Mesenchymal stem cell (in vitro differentiated cells and primary cell): ENCODE data around the gene CRLF1.

ENCODE experiments used
- DNase-seq: peaks from one replicate; pipeline ENCODE4 v3.0.0-alpha.2; 2013
- H2AFZ ChIP-seq: one replicate; pipeline ENCODE4 v1.6.1; 2013; ENCODE audit warnings: low read depth, mild to moderate bottlenecking, control low read depth, inconsistent platforms, low read length, moderate library complexity
- H2AK5ac ChIP-seq: 2 replicates; pipeline ENCODE4 v1.6.1; 2013; ENCODE audit warnings: low read length, moderate library complexity, mild to moderate bottlenecking, inconsistent platforms; ENCODE audit not compliant: severe bottlenecking
- H2BK120ac ChIP-seq: one replicate; pipeline ENCODE4 v1.6.1; 2013; ENCODE audit warnings: low read depth, mild to moderate bottlenecking, inconsistent platforms, low read length, moderate library complexity
- H2BK12ac ChIP-seq, 2 experiments: one replicate each; pipeline ENCODE4 v1.6.1; 2013; ENCODE audit warnings: inconsistent platforms in 2 of 2, low read length in 2 of 2, mild to moderate bottlenecking in 2 of 2, moderate library complexity in 2 of 2, control low read depth in 1 of 2
- H2BK15ac ChIP-seq: one replicate; pipeline ENCODE4 v1.6.1; 2013; ENCODE audit warnings: mild to moderate bottlenecking, low read depth, inconsistent platforms; ENCODE audit not compliant: poor library complexity, severe bottlenecking
- H2BK5ac ChIP-seq: 2 replicates; pipeline ENCODE4 v1.6.1; 2013; ENCODE audit warnings: low read depth, mild to moderate bottlenecking, low read length, control low read depth, inconsistent platforms; ENCODE audit not compliant: poor library complexity, severe bottlenecking
- H3K14ac ChIP-seq, 2 experiments: one replicate each; pipeline ENCODE4 v1.6.1; 2013; ENCODE audit warnings: inconsistent platforms in 2 of 2, low read length in 2 of 2, control low read depth in 1 of 2, mild to moderate bottlenecking in 1 of 2, moderate library complexity in 1 of 2
- H3K18ac ChIP-seq, 2 experiments: one replicate each; pipeline ENCODE4 v1.6.1; 2013; ENCODE audit warnings: inconsistent platforms in 2 of 2, low read length in 2 of 2, control low read depth in 1 of 2, low read depth in 1 of 2, mild to moderate bottlenecking in 1 of 2
- H3K23ac ChIP-seq, 2 experiments: one replicate each; pipeline ENCODE4 v1.6.1; 2013; ENCODE audit warnings: inconsistent platforms in 2 of 2, low read length in 2 of 2, mild to moderate bottlenecking in 2 of 2, moderate library complexity in 2 of 2, control low read depth in 1 of 2
- H3K27ac ChIP-seq: 2 replicates; pipeline ENCODE4 v1.5.1; 2013; ENCODE audit warnings: mild to moderate bottlenecking, moderate library complexity, low read length, control low read depth, inconsistent platforms; ENCODE audit not compliant: poor library complexity, severe bottlenecking
- H3K27me3 ChIP-seq, 2 experiments: 2 replicates each; pipeline versions ENCODE4 v1.6.1 to v1.7.0; 2013; ENCODE audit warnings: low read length in 2 of 2, mild to moderate bottlenecking in 2 of 2, moderate library complexity in 2 of 2, control low read depth in 1 of 2, inconsistent platforms in 1 of 2; ENCODE audit not compliant: control insufficient read depth in 1 of 2, insufficient read depth in 1 of 2
- H3K36me3 ChIP-seq, 2 experiments: 2 replicates each; pipeline versions ENCODE4 v1.6.1 to v1.7.0; 2013; ENCODE audit warnings: low read length in 2 of 2, control low read depth in 1 of 2, inconsistent platforms in 1 of 2, low read depth in 1 of 2, mild to moderate bottlenecking in 1 of 2; ENCODE audit not compliant: insufficient read depth in 2 of 2, control insufficient read depth in 1 of 2
- H3K4ac ChIP-seq, 2 experiments: one replicate each; pipeline ENCODE4 v1.6.1; 2013; ENCODE audit warnings: inconsistent platforms in 2 of 2, low read length in 2 of 2, mild to moderate bottlenecking in 2 of 2, moderate library complexity in 2 of 2, control low read depth in 1 of 2, low read depth in 1 of 2
- H3K4me1 ChIP-seq: 2 replicates; pipeline ENCODE4 v1.6.1; 2013; ENCODE audit warnings: low read depth, low read length, control low read depth; ENCODE audit not compliant: control insufficient read depth, insufficient read depth
- H3K4me2 ChIP-seq: 2 replicates; pipeline ENCODE4 v1.6.1; 2013; ENCODE audit warnings: low read length, mild to moderate bottlenecking, inconsistent platforms; ENCODE audit not compliant: poor library complexity, severe bottlenecking
- H3K4me3 ChIP-seq, 2 experiments: 2 replicates each; pipeline versions ENCODE4 v1.5.1 to v1.7.0; 2013; ENCODE audit warnings: low read length in 2 of 2, mild to moderate bottlenecking in 2 of 2, control low read depth in 1 of 2, low read depth in 1 of 2; ENCODE audit not compliant: insufficient read depth in 1 of 2
- H3K79me1 ChIP-seq: replicated peaks from 2 replicates; pipeline ENCODE4 v1.6.1; 2013; ENCODE audit warnings: mild to moderate bottlenecking, control low read depth, low read length, inconsistent platforms; ENCODE audit not compliant: poor library complexity, severe bottlenecking
- H3K9ac ChIP-seq: 2 replicates; pipeline ENCODE4 v1.7.0; 2013; ENCODE audit warnings: mild to moderate bottlenecking, low read length, moderate library complexity
- H3K9me3 ChIP-seq: 2 replicates; pipeline ENCODE4 v1.7.0; 2013; ENCODE audit warnings: mild to moderate bottlenecking, low read length; ENCODE audit not compliant: control insufficient read depth
- H4K8ac ChIP-seq: one replicate; pipeline ENCODE4 v1.6.1; 2013; ENCODE audit warnings: inconsistent platforms, mild to moderate bottlenecking, low read length, moderate library complexity
- H4K91ac ChIP-seq: one replicate; pipeline ENCODE4 v1.6.1; 2013; ENCODE audit warnings: mild to moderate bottlenecking, low read length, inconsistent platforms
- WGBS: methylation state at CpG from one replicate; pipeline ENCODE4 v1.1.7; 2013; ENCODE audit warnings: mixed read lengths; 5-methylcytosine and 5-hydroxymethylcytosine counted together

The CRLF1 gene

GRCh38 chr19:18650021-18650390, 43.4 kb upstream of the CRLF1 start:
- Histone ChIP-seq H3K18ac (peak overlapping the region; percentile 64 to 98), H3K4ac (peak overlapping the region; percentile 71), H3K27me3 (no peaks in the 10 kb centered on the region), H3K4me2 (peak overlapping the region; percentile 69), H2AFZ (no peak overlapping the region), H4K8ac (peak overlapping the region; percentile 78), H3K36me3 (peaks cover 0 to 11% of the 10 kb centered on the region in 2 experiments), H3K14ac (peak overlapping the region in 1 of 2 experiments; percentile 90), H3K27ac (peak overlapping the region; percentile 77), H2AK5ac (no peak overlapping the region), H2BK5ac (no peak overlapping the region), H2BK120ac (peak overlapping the region; percentile 68), H3K4me1 (peaks cover 47% of the 10 kb centered on the region), H4K91ac (peak overlapping the region; percentile 89), H3K9me3 (no peaks in the 10 kb centered on the region), H2BK12ac (peak overlapping the region; percentile 18 to 97), H3K4me3 (peak overlapping the region in 1 of 2 experiments; percentile 61), H3K23ac (no peak overlapping the region), H3K9ac (peak overlapping the region; percentile 89), H2BK15ac (peak overlapping the region; percentile 41), H3K79me1 (peaks cover 35% of the 10 kb centered on the region)
- WGBS = 8% methylated on average over 17 of the region's 17 CpGs
- DNase-seq = peak; percentile 93

- Histone ChIP-seq H3K27me3 (no peaks in the 10 kb centered on the region), H4K8ac (peak overlapping the region; percentile 78)
Observed at GRCh38 chr19:18649371-18650020, 42.9 kb upstream of the CRLF1 start.

GRCh38 chr19:18648973-18649315, 42.3 kb upstream of the CRLF1 start:
- peaks cover 48% of the 10 kb centered on the region for H3K4me1 ChIP-seq
- H4K91ac ChIP-seq = peak overlapping the region; percentile 76
- peak overlapping the region in 1 of 2 experiments; percentile 50 for H3K14ac ChIP-seq
- H2BK15ac ChIP-seq = peak overlapping the region; percentile 45
- H2AK5ac ChIP-seq = peak overlapping the region; percentile 23
- H4K8ac ChIP-seq = peak overlapping the region; percentile 78
- peak; percentile 74 for DNase-seq
- peaks cover 0 to 11% of the 10 kb centered on the region in 2 experiments for H3K36me3 ChIP-seq
- peak overlapping the region; percentile 55 for H2BK120ac ChIP-seq
- 47% methylated on average over 13 of the region's 13 CpGs for WGBS
- H3K4ac ChIP-seq = peak overlapping the region; percentile 42 to 93
- no peaks in the 10 kb centered on the region for H3K27me3 ChIP-seq
- peak overlapping the region in 1 of 2 experiments; percentile 61 for H3K4me3 ChIP-seq
- H3K18ac ChIP-seq = peak overlapping the region; percentile 90 to 98
- H3K79me1 ChIP-seq = peaks cover 38% of the 10 kb centered on the region
- H2BK5ac ChIP-seq = no peak overlapping the region
- peak overlapping the region in 1 of 2 experiments; percentile 46 for H3K23ac ChIP-seq
- H2BK12ac ChIP-seq = peak overlapping the region; percentile 62 to 99
- peak overlapping the region; percentile 89 for H3K9ac ChIP-seq
- H3K4me2 ChIP-seq = peak overlapping the region; percentile 69
- H3K27ac ChIP-seq = peak overlapping the region; percentile 77
- no peak overlapping the region for H2AFZ ChIP-seq
- H3K9me3 ChIP-seq = peaks cover 6% of the 10 kb centered on the region

More at GRCh38 chr19:18649371-18650020, 42.9 kb upstream of the CRLF1 start:
- H3K4me1 ChIP-seq = peaks cover 48% of the 10 kb centered on the region
- H2BK5ac ChIP-seq = no peak overlapping the region
- peak overlapping the region in 1 of 2 experiments; percentile 46 for H3K23ac ChIP-seq
- H3K27ac ChIP-seq = peak overlapping the region; percentile 77
- H2AK5ac ChIP-seq = peak overlapping the region; percentile 23
- H3K36me3 ChIP-seq = peaks cover 0 to 11% of the 10 kb centered on the region in 2 experiments
- peak overlapping the region in 1 of 2 experiments; percentile 90 for H3K14ac ChIP-seq
- H4K91ac ChIP-seq = peak overlapping the region; percentile 89
- peak overlapping the region; percentile 90 to 98 for H3K18ac ChIP-seq
- peaks cover 36% of the 10 kb centered on the region for H3K79me1 ChIP-seq
- WGBS = 18% methylated on average over 23 of the region's 25 CpGs
- peak overlapping the region; percentile 89 for H3K9ac ChIP-seq
- H3K4me2 ChIP-seq = peak overlapping the region; percentile 69
- peak overlapping the region; percentile 45 for H2BK15ac ChIP-seq
- peak overlapping the region; percentile 62 to 99 for H2BK12ac ChIP-seq
- DNase-seq = peak; percentile 88
- H3K4me3 ChIP-seq = peak overlapping the region in 1 of 2 experiments; percentile 61
- no peak overlapping the region for H2AFZ ChIP-seq
- peak overlapping the region; percentile 42 to 93 for H3K4ac ChIP-seq
- H2BK120ac ChIP-seq = peak overlapping the region; percentile 66
- peaks cover under 1% of the 10 kb centered on the region for H3K9me3 ChIP-seq

- Histone ChIP-seq H4K91ac (no peak overlapping the region), H2BK5ac (no peak overlapping the region), H2BK15ac (peak overlapping the region; percentile 50), H3K27me3 (no peaks in the 10 kb centered on the region), H3K79me1 (peaks cover 37% of the 10 kb centered on the region), H2BK120ac (no peak overlapping the region), H3K4ac (no peak overlapping the region), H2AFZ (no peak overlapping the region), H2AK5ac (no peak overlapping the region), H3K4me2 (no peak overlapping the region), H3K4me3 (no peak overlapping the region), H3K14ac (no peak overlapping the region), H3K9me3 (peaks cover 7% of the 10 kb centered on the region), H3K9ac (no peak overlapping the region), H4K8ac (no peak overlapping the region), H3K36me3 (peaks cover 0 to 11% of the 10 kb centered on the region in 2 experiments), H3K4me1 (peaks cover 48% of the 10 kb centered on the region), H3K18ac (peak overlapping the region in 1 of 2 experiments; percentile 18), H3K23ac (no peak overlapping the region), H3K27ac (no peak overlapping the region), H2BK12ac (peak overlapping the region; percentile 2 to 18)
- DNase-seq = no peak
- 93% methylated on average over 10 of the region's 10 CpGs for WGBS
Observed at GRCh38 chr19:18647807-18648206, 41.2 kb upstream of the CRLF1 start.
